ENCODE data around the gene UNC119B. TPM values are rescaled to one million over a fixed set of nuclear protein-coding genes. Genes with fewer than 3 reads are reported as not detected.
"Not testable (repeated sequence)": the region's sequence is repeated elsewhere in the genome, so short reads cannot be mapped to it uniquely, and the experiment has no call there.

Gene UNC119B
- 20.4 TPM for total RNA-seq
- long read RNA-seq, full-length matches to known transcripts: 1 of 1 reads
- long read RNA-seq, partial matches to known transcripts: 0 of 1 reads
- long read RNA-seq, other reads (novel, unspliced or antisense): 0 of 1 reads

DNA sequence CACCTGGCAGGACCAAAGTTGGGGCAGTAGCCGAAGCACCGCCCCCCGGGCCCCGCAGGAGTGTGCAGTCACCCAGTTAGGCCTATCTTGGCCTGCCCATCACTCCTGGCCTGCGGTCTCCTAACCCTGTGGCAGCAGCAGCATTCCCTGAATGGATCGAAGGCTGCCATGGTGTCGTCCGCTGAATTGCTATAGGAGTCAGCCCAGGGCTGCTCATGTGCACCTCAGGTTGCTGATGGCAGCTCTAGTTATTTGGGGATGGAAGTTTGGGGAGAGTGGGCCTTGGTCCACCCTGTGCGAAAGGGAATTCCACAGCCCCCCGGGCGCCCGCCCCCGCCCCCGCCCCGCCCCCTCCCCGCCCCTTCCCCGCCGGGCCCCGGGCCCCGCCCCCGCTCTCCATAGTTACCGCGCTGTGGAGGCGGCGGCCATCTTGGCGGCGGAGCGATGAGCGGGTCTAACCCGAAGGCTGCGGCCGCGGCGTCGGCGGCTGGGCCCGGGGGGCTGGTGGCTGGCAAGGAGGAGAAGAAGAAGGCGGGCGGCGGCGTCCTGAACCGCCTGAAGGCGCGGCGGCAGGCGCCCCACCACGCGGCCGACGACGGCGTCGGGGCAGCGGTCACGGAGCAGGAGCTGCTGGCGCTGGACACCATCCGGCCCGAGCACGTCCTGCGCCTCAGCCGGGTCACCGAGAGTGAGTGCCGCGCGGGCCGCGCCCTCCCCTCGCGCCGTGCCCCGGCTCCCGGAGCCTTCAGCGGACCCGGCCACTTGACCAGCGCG, at the start of gene UNC119B:
TSS of gene UNC119B (plus strand) at position 428 of the 774 bp plus-strand sequence. CDS start at position 445, 17 bp downstream.
- DNase-seq (ENCODE audit: low spot score): peak; percentile 92

DNA sequence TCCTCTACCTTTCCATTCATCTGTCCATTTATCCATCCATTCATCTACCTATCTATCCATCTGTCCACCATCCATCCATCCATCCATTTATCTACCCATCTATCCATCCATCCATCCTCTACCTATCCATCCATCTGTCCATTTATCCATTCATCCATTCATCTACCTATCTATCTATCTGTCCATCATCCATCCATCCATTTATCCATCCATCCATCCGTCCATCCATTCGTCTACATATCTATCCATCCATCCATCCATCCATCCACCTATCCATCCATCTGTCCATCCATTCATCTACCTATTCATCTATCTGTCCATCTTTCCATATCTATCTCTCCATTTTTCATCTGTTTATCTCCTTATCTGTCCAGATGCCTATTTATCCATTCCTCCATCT, 48.8 kb upstream of the UNC119B start:
- DNase-seq (ENCODE audit: low spot score): no peak

DNA sequence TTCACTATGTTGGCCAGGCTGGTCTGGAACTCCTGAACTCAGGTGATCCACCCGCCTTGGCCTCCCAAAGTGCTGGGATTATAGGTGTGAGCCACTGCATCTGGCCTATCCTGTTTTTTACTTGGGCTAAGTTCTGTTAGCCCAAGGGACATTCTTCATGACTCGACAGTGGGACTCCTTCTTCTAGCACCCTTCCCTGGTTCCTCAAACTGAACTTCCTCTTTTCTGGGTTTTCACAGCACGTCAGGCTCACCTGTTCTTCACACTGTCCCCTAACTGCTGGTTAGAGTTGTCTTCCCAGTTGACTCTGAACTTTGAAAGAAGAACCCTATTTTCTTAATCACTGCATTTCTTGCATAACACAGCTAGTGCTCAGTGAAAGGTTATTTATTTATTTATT, 47.4 kb upstream of the UNC119B start:
- no peak for DNase-seq (ENCODE audit: low spot score)

DNA sequence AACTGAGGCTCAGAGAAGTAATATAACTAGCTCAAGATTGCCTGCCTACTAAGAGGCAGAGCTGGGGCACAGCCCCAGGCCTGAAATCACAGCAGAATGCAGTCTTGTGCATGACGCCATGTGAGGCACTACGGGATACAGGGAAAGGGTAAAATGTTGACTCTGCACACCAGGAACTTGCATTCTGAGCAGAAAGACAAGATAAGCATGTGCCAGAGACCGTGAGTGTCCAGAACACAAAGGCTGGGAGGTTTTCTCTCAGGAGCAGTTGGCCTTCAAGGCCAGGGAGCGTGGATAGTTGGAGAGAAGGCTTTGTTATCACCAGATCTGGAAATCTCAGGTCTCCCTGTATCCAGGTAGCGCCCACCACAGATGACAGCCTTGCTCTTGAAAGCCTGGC, 46.5 kb upstream of the UNC119B start:
- DNase-seq (ENCODE audit: low spot score): no peak

DNA sequence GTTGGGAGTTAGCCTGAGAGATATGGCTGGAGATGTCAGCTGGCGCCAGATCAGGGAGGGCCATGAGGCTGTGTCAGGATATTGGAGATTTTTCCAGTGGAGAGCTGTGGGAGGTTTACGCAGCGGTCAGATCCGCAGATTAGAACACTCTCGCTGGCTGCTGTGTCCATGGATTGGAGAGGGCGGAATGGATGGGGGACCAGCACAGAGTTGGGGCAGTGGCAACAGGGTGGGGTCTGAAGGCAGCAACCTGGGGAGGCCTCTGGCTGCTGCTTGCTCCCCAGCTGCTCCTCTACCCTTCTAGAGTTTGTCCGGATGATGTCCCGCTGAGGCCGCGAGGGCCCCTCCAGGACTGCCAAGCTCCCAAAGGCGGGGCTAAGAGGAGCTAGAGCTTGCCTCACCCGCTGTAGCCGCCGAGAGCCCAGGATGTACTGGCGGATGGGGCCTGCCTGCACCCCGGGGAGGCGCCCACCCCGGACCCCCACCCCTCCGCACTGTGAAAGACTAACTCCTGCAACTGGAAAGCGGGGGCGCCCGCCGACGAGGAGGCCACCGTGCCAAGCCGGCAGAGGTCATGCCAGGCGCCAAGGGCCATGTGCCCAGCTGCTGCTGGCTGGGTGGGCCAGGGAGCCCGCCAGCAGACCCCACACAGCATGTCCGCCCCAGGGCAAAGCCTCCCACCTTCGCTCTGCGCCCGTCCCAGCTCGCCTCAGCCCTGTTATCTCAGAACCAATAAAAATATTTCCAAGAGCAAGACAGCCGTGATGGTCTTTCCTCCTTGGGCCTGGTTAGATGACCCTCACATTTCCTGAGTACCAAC, 43.5 kb upstream of the UNC119B start:
- DNase-seq (ENCODE audit: low spot score): no peak

DNA sequence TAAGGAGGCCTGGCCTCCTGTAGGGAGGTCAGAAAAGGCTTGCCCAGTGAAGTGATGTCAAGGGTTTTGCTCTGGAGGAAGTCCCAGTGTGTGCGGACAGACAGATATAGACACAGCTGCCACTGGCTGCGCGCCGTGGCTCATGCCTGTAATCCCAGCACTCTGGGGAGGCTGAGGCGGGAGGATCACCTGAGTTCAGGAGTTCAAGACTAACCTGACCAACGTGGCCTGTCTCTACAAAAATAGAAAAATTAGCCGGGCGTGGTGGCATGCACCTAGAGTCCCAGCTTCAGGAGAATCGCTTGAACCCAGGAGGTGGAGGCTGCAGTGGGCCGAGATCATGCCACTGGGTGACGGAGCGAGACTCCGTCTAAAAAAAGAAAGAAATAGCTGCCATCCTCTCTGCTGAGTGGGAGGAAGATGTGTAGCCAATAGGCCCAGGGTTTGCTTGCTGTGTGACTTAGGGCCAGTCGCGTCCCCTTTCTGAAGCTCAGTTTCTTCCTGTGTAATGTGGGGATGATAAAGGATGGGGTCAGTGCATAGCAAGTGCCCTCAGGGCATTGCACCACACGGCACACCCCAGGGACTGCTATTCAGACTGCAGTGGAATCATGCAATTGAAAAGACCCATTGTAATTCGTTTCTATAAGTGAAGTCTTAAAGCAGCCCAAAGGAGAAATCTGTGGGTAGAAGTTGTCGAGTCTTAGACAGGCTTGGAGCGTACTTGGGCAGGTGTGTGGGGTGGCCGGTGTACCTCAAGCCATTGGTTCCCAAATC, 42.0 kb upstream of the UNC119B start:
- DNase-seq (ENCODE audit: low spot score): no peak

DNA sequence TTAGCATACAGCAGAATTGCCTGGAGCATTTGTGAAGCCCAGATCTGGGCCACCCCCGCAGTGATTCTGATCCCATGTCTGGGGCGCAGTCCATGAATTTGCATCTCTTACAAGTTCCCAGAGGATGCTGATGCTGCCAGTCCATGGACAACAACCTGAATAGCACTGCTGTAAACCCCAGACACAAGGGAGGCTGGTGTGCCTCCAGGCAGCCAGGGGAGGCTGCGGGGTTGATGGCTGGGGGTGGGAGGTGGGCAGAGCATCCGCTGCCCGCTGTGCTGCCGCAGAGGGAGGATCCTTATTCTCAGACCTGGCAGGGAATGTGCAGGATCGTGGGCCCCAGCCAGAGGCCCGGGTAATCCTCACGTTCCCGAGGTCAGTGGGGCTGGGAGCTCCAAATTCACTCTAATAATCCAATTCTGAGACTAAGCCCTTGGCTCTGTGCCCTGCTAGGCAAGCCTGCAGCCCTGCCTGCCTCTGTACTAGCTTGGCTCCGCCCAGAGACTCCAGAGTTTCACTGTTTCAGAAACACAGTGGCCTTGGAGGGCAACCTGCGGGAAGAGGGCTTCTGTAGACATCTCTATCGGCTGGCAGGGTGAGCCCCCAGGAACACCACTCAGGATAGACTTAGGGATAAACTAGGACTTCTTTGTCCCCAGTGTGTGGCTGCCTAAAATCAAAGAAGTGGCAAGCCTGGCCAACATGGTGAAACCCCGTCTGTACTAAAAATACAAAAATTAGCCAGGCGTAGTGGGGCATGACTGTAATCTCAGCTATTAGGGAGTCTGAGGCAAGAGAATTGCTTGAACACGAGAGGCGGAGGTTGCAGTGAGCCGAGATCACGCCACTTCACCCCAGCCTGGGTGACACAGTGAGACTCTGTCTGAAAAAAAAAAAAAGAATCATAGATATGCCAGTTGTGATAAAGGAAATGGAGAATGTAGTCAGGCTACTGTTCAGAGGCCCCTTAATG, 41.1 kb upstream of the UNC119B start:
- DNase-seq (ENCODE audit: low spot score): no peak

DNA sequence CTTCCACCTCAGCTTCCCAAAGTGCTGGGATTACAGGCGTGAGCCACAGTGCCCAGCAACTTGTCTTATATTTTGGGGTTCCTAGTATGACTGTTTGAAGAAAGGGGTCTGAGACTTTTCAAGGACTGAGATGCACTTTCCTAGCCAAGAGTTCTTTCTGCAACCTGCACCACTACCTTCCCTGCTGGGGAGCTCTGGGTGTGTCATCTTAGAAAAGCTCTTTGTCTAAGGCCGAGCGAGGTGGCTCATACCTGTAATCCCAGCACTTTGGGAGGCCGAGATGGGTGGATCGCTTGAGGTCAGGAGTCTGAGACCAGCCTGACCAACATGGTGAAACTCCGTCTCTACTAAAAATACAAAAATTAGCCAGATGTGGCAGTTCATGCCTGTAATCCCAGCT, 40.0 kb upstream of the UNC119B start:
- not testable (repeated sequence) for DNase-seq (ENCODE audit: low spot score)

DNA sequence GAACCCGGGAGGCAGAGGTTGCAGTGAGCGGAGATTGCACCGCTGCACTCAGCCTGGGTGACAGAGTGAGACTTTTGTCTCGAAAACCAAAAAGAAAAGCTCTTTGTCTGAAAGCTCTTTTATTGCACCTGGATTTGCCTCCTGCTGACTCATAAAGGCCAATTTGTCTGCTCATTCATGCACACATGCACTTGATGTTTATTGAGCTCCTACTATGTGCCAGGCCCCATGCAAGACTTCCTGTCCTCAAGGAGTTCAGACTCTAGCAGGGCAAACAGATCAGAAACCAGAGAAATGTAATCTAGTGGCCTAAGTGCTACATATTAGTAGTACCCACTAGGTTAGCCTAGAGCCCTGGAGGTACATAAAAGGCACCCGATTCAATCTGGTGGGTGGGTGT, 39.6 kb upstream of the UNC119B start:
- no peak for DNase-seq (ENCODE audit: low spot score)

DNA sequence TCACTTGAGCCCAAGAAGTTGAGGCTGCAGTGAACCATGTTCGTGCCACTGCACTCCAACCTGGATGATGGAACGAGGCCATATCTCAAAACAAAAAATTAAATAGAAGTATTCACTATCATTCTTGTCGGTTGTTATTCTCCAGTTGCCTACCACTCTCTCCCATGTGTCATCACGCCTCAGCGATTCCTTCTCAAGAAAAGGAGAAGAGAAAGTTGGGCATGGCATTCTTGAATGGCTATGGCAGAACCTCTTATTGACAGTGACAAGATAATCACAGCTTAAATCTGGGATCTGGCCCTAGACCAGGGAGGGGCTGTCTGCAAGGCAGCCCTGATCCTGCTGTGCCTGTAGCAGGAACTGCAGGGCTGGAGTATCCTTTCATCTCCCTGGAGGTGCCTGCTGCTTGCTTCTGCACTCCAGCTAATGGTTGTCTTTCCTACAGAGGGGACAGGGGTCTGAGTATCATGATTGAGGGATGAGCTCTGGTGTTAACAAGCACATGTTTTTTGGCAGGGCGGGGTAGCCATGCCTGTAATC, 36.1 kb upstream of the UNC119B start:
- no peak for DNase-seq (ENCODE audit: low spot score)

DNA sequence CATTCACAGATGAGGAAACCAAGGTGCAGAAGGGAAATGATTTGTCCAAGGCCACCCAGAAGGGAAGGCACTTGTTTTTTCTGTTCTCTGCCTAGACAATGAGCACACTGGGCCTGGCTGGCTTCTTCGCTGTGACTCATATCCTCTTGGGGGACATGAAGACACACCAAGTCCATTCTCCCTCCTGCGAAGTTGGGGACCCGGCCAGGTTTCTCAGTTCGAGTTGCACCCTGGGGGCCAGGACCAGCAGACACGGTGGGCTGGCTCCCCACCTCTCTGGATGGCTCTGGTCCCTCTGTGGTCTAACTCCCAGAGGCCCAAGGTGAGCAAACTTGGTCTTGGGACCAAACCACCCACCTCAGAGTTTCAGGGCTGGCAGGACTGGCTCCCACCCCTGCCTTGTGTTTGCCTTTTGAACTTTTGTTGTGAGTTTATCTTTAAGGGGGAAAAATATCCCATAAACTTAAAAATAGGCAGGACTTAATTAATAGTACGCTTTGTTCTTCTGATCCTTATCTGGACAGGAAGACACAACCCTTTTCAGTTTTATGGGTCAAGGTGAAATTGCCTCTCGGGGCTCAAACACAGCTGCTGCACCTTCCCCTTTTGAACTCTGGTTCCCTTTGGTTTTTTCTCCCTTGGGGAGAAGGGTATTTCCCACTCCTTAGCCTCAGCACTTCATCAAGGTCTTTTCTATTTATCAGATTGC, 32.3 kb upstream of the UNC119B start:
- no peak for DNase-seq (ENCODE audit: low spot score)

DNA sequence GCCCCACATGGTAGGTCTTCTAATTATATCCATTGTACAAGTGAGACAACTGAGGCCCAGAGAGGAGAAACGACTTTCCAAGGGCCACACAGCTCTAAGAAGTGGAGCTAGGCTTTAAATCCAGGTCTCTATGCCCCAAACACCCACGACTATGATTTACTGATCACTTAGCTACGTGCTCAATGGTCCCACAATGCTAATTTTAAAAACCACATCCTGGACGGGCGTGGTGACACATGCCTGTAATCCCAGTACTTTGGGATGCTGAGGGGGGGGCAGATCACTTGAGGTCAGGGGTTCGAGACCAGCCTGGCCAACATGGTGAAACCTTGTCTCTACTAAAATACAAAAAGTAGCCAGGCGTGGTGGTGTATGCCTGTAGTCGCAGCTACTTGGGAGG, 31.7 kb upstream of the UNC119B start:
- DNase-seq (ENCODE audit: low spot score): no peak

DNA sequence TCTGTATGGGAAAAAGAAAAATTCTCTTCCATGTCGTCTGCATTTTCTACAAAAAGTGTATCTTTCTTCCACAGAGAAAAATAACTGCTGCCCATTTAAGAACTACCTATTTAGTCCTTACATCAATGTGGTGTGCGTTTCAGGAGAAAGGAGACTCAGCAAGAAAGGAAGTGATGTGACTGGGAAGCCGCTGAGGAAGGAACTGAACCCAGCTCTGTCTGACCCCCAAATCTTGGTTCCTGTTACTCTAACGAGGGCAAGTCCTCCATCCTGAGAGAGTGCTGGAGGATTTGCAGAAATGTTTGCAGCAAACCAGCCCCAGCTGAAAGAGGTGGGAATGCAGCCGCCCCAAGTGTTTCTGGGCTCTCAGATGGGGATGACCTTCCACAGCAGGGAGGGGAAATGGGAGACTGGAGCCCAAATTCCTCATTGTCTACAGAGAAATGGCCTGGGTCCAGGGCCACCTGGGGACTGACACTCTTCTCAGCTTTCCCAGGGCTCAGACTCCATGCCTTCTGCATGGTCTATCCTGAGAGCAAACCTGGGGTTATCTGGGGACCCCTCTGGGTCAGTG, 30.0 kb upstream of the UNC119B start:
- no peak for DNase-seq (ENCODE audit: low spot score)

DNA sequence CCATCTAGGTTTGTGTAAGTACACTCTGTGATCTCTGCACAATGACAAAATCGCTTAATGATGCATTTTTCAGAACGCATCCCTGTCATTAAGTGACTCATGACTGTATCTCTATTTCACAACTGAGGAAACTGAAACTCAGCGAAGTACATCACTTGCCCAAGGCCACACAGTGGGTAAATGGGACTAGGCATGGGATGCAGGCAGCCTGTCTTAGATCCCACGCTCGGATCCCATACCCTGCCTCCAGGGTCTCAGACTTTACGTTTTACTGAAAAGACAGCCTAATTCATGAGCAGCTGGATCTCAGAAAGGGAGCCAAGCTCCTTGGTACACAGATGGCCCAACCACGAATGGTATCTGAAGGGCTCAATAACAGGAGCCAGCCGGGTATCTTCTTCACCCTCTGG, 25.7 kb upstream of the UNC119B start:
- no peak for DNase-seq (ENCODE audit: low spot score)

DNA sequence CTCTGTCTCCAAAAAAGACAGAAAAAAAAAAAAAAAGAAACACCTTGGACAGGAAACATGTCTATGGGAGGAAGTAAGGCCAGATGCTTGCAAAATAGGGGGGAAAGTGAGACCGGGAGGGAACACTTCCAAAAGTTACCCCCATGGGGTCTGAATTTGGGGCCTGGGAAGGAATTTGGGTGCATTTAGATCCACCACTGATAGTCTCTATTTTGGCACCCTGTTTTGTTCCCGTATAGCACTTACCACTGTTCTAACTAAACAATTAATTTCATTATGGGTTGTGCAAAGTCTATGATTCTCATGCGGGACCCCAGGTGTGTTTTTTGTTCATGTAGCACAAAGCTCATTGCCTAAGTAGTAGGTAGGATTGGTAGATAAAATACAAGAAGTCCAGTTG, 24.7 kb upstream of the UNC119B start:
- no peak for DNase-seq (ENCODE audit: low spot score)

DNA sequence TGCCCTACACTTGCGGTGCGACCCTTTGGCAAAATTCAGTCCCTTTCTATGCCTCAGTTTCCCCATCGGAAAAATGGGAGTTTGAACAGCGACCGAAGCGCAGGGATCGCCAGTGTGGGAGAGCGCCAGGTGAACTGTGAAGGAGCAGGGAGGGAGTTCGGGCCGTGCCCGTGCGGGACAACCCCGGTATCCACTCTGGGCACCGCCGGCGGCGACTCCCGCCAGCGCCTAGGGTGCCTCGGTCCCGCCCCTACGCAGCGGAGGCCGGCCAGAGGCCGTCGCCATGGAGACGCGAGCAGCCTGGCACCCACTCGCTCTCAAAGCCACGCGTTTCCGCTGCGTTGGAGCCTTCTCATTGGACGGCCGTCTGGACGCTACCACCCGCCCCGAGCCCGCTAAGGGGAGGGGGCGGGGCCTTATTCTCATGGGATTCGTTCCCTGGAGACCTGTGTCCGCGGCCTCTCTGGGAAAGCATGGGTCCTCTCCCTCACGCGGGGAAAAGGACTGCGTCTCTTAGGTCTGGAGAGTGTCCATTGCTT, 24.0 kb upstream of the UNC119B start:
- peak; percentile 99 for DNase-seq (ENCODE audit: low spot score)

DNA sequence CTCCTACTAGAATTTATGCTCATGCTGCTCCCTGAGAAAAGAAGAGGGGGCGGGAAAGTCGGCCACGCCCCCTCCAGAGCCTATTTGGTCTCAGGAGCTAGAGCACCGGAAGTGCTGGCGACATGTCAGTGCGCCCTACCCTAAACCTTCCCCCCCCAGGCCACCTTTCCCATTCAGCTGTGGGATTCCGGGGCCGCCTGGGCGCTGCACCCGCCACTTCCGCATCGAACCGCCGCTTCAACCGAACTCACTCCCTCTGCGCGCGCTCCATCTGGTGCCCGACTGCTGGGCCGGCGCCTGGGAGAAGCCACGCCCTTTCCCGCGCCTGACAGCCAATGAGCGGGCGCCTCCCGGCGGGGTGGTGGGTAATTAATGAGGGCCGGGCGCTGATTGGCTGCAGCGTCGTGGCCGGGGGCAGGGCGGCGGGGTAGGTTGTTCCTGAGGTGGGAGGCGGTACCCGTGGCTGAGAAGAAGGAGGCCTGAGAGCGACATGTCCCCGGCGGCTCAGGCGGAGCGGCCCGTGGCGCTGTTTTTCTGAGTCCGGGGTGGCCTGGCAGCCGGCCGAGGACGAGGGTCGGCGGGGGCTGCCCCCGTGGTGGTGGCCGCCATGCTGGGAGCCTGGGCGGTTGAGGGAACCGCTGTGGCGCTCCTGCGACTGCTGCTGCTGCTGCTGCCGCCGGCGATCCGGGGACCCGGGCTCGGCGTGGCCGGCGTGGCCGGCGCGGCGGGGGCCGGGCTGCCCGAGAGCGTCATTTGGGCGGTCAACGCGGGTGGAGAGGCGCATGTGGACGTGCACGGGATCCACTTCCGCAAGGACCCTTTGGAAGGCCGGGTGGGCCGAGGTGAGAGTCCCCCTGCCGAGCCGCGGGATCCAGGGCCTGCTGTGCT, 23.3 kb upstream of the UNC119B start, which contains the start of gene MLEC:
TSS of gene MLEC (plus strand) at position 460 of the 888 bp plus-strand sequence. CDS start at position 608, 148 bp downstream.
- peak; percentile 100 for DNase-seq (ENCODE audit: low spot score)

Data from mesenteric fat pad (tissue), 1 donor.